ENCODE measurements around the gene ARHGAP4.

The ARHGAP4 gene

DNA sequence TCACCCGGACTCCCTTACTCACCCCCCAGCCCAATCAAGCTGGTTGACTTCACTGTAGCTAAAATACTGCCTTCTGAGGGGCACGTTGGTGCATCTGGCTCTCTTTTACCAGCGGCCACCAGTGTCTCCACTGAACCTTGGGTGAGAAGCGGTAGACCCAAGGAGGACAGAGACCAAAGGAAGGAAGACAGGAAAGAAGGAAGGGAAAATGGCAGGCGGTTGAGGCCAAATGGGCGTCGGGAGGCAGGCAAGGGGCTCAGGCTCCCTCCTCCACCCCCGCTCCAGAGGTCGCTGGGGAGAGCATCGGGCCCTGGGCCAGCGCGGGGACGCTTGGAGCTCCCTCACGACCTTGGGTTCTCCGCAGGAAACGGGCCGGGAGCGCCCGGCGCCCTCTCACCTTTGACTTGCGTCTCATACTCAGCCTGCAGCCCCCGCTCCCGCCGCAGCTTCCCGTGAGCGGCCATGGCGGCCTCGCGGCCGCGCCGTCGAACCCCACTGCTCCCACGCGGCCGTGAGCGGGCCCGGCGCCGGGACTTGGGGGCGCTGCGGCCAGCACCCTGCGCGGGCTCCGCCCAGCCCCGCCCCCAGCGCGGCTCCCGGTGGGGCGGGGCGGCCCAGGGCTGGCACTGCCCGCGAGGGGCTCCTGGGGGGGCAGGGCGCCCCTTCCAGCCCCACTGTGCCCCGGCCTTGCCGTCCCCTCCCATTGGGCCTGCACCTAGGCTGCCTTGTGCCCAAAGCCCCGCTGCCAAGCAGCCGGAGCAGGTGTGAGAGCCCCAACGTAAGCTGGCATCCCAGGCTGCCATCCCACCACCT is at the start of gene ARHGAP4:
ARHGAP4 (minus strand) TSS at position 526 of the 813 bp plus-strand sequence; CDS start at position 464, 62 bp downstream.
- no peak for DNase-seq (ENCODE audit: low read depth, low spot score)

DNA sequence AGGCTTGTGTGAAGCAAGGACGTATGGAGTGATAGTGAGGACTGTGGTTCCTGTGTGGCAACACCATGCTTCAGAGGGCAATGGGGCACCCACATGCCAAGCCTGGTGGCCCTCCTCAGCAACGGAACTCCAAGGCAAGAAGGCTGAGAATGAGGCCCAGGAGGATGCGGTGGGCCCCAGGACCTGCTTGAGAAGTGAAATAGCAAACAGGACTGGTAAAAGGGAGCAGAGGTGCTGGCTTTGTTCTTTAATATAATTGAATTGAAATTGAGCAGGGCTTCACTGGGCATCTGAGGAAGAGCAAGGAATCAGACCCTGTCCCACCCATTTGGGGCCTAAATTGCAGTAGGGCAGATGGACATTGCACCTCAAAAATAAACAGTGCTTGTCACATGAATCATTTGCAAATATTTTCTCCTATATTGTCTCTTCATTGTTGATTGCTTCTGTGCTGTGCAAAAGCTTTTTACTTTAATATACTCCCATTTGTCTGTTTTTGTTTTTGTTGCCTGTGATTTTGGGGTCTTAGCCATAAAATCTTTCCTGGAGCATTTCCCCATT is 48.7 kb upstream of the ARHGAP4 start:
- DNase-seq (ENCODE audit: low read depth, low spot score): no peak

GRCh38 chrX:153974003-153974725 is 48.1 kb upstream of the ARHGAP4 start:
- DNase-seq (ENCODE audit: low read depth, low spot score): no peak

DNA sequence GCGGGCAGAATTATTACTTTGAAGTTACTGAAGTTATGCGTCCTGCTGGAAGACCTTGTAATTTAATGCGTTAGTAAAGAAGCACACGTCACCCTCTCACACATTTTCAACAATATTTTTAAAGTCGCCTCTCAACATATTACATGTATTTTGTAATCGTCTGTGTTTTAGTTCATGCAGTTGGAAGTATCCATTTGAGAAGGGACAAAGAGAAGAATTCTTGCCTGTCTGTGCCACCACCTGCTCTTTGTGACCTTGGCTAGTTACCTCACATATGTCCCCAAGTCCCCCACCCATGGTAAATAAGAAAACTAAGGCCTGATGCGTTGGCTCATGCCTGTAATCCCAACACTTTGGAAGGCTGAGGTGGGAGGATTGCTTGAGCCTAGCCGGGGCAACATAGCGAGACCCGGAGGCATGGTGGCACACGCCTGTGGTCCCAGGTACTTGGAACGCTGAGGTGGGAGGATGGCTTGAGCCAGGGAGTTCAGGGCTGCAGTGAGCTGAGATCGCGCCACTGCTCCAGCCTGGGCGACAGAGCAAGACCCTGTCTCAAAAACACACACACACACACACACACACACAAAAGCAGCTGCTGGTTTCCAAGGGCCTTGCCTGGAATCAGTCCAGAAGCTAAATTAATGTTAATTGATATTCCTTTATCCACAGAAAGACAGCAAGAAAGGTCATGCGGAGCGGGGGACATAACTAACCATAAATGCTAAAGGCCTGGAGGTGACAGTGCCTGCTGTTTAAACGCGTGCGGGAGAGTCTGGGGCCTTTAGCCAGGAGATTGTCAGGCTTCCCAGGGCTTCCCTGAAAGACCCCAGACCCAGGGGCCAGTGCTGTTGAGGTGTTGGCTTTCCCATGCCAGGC is 47.3 kb upstream of the ARHGAP4 start:
- peak; percentile 44 for DNase-seq (ENCODE audit: low read depth, low spot score)

GRCh38 chrX:153972368-153973126 is 46.5 kb upstream of the ARHGAP4 start, which contains the start of gene TMEM187:
TSS of gene TMEM187 (plus strand) at chrX:153972754. CDS start at chrX:153982063, 9,309 bp downstream.
- peak; percentile 96 for DNase-seq (ENCODE audit: low read depth, low spot score)

DNA sequence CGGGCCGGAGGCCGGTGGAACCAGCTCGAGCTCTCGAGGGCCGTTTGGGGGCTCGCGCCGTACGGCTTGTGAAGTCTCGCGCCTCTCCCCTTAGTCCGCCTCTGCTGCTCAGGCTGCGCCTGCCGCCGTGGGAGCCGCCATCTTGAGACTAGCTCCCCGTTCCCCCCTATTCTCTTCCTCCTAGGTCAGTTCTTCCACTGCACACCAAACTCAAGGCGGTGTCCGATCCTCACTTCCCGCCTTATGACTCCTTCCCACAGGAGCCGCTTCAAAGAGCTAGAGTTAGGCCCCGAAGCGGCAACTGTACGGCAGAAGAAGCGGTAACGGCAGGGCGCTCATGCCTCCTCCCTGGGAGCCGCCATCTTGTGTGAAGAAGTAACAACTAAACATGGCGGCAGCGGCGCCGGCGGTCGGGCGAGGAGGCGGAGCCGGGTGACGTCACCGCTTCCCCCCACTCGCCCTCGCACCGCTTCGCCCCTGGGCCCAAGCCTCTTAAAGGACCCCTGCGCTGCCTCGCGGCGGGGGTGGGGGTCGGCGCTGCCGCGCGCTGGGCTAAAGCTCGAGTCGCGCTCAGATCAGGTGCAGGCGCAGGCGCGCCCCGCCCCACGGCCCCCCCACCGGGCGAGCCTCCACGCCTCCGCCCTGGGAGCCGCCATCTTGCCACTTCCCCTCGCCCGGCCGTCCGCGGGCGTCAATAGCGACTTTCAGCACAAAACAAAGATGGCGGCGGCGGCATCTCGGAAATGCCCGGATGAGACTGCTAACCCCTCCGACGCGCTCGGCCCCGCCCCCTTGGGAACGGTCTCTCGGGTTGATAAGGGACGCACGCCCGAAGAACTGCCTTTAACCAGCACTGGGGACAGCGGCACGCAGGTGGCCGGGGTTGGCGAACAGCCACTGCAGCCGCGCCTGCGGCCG is 45.6 kb upstream of the ARHGAP4 start, which contains the start of gene HCFC1:
HCFC1 (minus strand) TSS at position 369 of the 918 bp plus-strand sequence. CDS start 978 bp downstream, outside the sequence.
- DNase-seq (ENCODE audit: low read depth, low spot score): peak; percentile 99

- DNase-seq (ENCODE audit: low read depth, low spot score): peak; percentile 93
Observed at GRCh38 chrX:153971124-153971449, 45.0 kb upstream of the ARHGAP4 start.

GRCh38 chrX:153970357-153971123 is 44.5 kb upstream of the ARHGAP4 start:
- peak; percentile 79 for DNase-seq (ENCODE audit: low read depth, low spot score)

DNA sequence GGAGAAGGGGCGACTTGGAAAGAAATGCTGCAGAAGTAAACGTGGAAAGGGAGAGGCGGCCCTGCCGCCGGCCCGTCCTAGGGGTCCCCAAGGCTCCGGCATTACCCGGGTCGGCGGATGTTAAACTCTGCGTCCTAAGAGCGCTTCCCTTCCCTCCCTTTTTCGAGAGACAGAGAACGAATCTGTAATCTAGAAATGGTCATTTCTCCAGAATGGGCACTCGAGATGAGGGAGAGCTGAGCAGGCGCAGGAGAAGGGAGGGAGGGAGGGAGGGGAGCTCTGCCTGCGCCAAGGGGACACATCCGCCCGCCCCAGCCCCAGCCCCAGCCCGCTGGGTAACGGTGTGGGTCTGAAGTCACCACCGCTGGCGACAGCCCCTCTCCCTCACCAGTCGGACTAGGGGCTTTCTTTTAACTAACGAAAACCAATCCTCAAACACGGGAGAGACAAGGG is 43.9 kb upstream of the ARHGAP4 start:
- DNase-seq (ENCODE audit: low read depth, low spot score): peak; percentile 44

GRCh38 chrX:153969125-153969903 is 43.2 kb upstream of the ARHGAP4 start:
- DNase-seq (ENCODE audit: low read depth, low spot score): peak; percentile 65

DNA sequence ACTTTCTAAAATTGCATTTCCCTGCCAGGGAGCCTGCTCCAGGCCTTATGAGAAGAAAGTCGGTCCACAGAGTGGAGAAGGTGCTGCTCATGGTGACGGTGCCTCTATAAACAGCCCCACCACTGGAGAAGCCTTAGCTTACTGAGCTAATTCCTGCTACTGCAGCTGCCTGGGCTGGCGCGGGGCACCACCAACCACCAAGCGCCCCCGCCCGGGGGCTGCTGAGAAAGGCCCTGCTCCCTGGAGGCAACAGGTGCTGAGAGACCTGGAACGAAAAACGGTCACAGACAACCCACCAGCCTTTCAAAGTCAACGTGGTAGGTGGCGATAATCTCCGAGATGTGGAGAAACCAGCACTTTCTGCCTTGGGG is 42.7 kb upstream of the ARHGAP4 start:
- DNase-seq (ENCODE audit: low read depth, low spot score): peak; percentile 74

DNA sequence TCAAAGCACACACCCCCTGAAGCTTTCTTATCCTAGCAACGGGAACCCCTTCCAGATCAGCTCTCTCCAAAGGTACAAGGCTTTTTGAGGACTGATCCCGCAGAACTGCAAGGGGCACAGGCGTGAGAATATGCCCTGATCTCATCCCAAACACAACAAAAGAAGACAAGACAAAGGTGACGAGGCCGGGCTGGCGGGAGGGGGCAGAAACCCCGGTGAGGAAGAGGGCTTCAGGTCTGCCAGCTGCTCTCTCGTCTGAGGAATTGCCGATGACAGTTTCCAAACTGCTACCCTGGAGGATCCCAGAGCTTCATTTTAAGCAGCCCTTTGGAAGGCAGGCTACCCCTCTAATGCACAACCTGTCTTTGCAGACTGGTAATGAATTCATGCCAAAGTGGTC is 42.2 kb upstream of the ARHGAP4 start:
- DNase-seq (ENCODE audit: low read depth, low spot score): no peak

- DNase-seq (ENCODE audit: low read depth, low spot score): no peak
Observed at GRCh38 chrX:153967536-153968224, 41.6 kb upstream of the ARHGAP4 start.

- no peak for DNase-seq (ENCODE audit: low read depth, low spot score)
Observed at GRCh38 chrX:153966841-153967535, 40.9 kb upstream of the ARHGAP4 start.

DNA sequence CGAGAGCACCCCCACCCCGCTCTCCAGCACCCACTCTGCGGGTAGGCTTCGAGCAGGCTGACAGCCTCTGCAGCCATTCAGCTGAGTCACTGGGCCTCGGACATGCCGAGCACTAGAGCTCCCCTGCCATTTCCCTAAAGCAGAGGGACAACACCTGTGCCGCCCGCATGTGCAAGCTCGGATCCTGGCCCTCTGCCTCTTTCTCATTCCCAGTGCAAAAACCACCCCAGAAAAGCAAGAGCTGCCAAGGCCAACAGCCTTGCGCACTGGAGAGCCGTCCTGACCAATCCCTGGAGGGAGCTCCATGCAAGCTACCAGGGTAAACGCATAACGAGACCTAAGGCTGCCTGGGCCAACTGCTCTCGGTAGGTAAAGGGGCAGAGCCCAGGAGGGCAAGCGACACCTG is 40.2 kb upstream of the ARHGAP4 start:
- DNase-seq (ENCODE audit: low read depth, low spot score): no peak

- DNase-seq (ENCODE audit: low read depth, low spot score): no peak
Observed at GRCh38 chrX:153965406-153965805, 39.3 kb upstream of the ARHGAP4 start.

DNA sequence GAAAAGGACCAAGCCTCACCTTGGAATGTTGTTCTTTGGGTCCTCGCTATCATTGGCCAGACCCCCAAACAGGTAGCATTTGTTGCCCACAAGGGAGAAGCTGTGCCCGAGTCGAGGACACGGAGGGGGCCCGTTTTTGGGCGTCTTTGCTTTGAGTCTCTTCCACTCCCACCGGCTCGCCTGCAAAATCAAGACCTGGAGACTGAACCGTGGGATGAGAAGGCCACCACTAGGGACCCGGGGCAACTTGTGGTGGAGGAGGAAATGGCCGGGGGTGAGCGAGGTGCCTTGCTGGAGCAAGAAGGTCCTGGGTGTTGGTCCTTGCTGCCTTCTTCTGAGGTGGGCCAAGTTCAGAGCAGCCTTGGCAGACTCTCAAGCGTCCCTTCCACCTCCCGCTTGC is 38.0 kb upstream of the ARHGAP4 start:
- no peak for DNase-seq (ENCODE audit: low read depth, low spot score)

Measured in ELF-1 (cell line).